K562 (cell line): ENCODE results near the gene FPGS. TPM values are rescaled to one million over a fixed set of nuclear protein-coding genes. Genes with fewer than 3 reads are reported as not detected.

ENCODE experiments used
- CHD1 ChIP-seq: fragments of 200-600 bp; sonication (generic); IDR thresholded peaks from one replicate; pipeline ENCODE4 v1.6.1; 2012; ENCODE audit warnings: mild to moderate bottlenecking, moderate library complexity, low read length, inconsistent platforms
- E2F3 ChIP-seq: fragments of 250-450 bp; sonication (Bioruptor Pico); IDR thresholded peaks from 2 replicates; pipeline ENCODE4 v1.4.0; 2020; ENCODE audit warnings: mild to moderate bottlenecking
- GATA2 ChIP-seq: sonication (generic); formaldehyde crosslinking; IDR thresholded peaks from 2 replicates; pipeline ENCODE4 v1.4.0; 2020; ENCODE audit warnings: mild to moderate bottlenecking, missing genetic modification reagents
- MCM5 ChIP-seq: fragments of 450-650 bp; IDR thresholded peaks from 2 replicates; pipeline ENCODE4 v1.6.1; 2016; ENCODE audit warnings: low read depth
- POLR2AphosphoS2 ChIP-seq: IDR thresholded peaks from 2 replicates; pipeline ENCODE4 v1.6.1; 2012; ENCODE audit warnings: low read length, improper control_type of control experiment
- RBM34 ChIP-seq: fragments of 200-400 bp; formaldehyde crosslinking; IDR thresholded peaks from 2 replicates; pipeline ENCODE4 v1.6.1; 2018; ENCODE audit warnings: low read length, borderline replicate concordance; ENCODE audit not compliant: insufficient read depth
- ZEB2 ChIP-seq: fragments of 450-650 bp; IDR thresholded peaks from 2 replicates; pipeline ENCODE4 v1.6.1; 2016
- ZNF165 ChIP-seq: fragments of 250-450 bp; sonication (Bioruptor Pico); IDR thresholded peaks from 2 replicates; pipeline ENCODE4 v1.4.0; 2020; ENCODE audit warnings: borderline replicate concordance
- ZNF175 ChIP-seq: fragments of 200-800 bp; sonication (Bioruptor generic); IDR thresholded peaks from 2 replicates; pipeline ENCODE4 v1.6.1; 2016; ENCODE audit warnings: low read depth, mild to moderate bottlenecking, missing genetic modification characterization, missing compliant biosample characterization
- ZNF583 ChIP-seq: fragments of 250-450 bp; sonication (Bioruptor Pico); IDR thresholded peaks from 2 replicates; pipeline ENCODE4 v1.4.0; 2020
- ZNF644 ChIP-seq: fragments of 200-800 bp; sonication (Bioruptor generic); IDR thresholded peaks from 2 replicates; pipeline ENCODE4 v1.6.1; 2016; ENCODE audit warnings: low read depth, missing genetic modification characterization, missing compliant biosample characterization
- polyA plus RNA-seq, 8 experiments: library from polyadenylated mRNA; depleted of rRNA in 4 of 8; stranded (reverse) in 5 of 8; unstranded in 3 of 8; fragments of >200 nt; fragmentation: Nextera tagmentation in 2 of 8; fragmentation: Illumina TruSeq in 1 of 8; extraction: Ambion mirVana in 2 of 8; extraction: Trizol in 1 of 8; gene quantifications; 2 replicates each; pipeline versions ENCODE4 v1.2.1 to v1.2.3, GENCODE V29; 2011 to 2014; ENCODE audit warnings: inconsistent platforms in 1 of 8, missing spikeins in 1 of 8
- total RNA-seq, 7 experiments: library from RNA; depleted of rRNA in 6 of 7; stranded (reverse); fragments of >200 nt in 6 of 7; fragmentation: Illumina TruSeq in 2 of 7; extraction: Trizol in 2 of 7; gene quantifications; 2 replicates each; pipeline versions ENCODE4 v1.2.1 to v1.2.3, GENCODE V29; 2011 to 2021; ENCODE audit warnings: low replicate concordance in 1 of 7
- TF ChIP-seq, protein P1 (sequence below): fragments of 450-650 bp; IDR thresholded peaks from 2 replicates; pipeline ENCODE4 v1.7.1; 2018; ENCODE audit warnings: mild to moderate bottlenecking, low read depth; ENCODE audit not compliant: partially characterized antibody
- TF ChIP-seq, protein P2 (sequence below): fragments of 450-650 bp; formaldehyde crosslinking; IDR thresholded peaks from 2 replicates; pipeline ENCODE4 v1.4.0; 2020; ENCODE audit warnings: mild to moderate bottlenecking, moderate library complexity
- TF ChIP-seq, protein P3 (sequence below): sonication (generic); formaldehyde crosslinking; IDR thresholded peaks from 2 replicates; pipeline ENCODE4 v1.8.0; 2022; ENCODE audit warnings: mild to moderate bottlenecking, missing genetic modification reagents
- TF ChIP-seq, protein P4 (sequence below): IDR thresholded peaks from 2 replicates; pipeline ENCODE4 v1.6.1; 2014; ENCODE audit warnings: antibody characterized with exemption
- TF ChIP-seq, protein P5 (sequence below): fragments of 450-650 bp; formaldehyde crosslinking; IDR thresholded peaks from 2 replicates; pipeline ENCODE4 v1.4.0; 2022; ENCODE audit warnings: missing genetic modification characterization

Gene FPGS
- total and polyA plus RNA-seq, 9 of the 15 experiments (the other 6 are each of a cell fraction or from before 2014, with no cell fraction given), result 0.84 to 86.4 (median 59.2) TPM

DNA sequence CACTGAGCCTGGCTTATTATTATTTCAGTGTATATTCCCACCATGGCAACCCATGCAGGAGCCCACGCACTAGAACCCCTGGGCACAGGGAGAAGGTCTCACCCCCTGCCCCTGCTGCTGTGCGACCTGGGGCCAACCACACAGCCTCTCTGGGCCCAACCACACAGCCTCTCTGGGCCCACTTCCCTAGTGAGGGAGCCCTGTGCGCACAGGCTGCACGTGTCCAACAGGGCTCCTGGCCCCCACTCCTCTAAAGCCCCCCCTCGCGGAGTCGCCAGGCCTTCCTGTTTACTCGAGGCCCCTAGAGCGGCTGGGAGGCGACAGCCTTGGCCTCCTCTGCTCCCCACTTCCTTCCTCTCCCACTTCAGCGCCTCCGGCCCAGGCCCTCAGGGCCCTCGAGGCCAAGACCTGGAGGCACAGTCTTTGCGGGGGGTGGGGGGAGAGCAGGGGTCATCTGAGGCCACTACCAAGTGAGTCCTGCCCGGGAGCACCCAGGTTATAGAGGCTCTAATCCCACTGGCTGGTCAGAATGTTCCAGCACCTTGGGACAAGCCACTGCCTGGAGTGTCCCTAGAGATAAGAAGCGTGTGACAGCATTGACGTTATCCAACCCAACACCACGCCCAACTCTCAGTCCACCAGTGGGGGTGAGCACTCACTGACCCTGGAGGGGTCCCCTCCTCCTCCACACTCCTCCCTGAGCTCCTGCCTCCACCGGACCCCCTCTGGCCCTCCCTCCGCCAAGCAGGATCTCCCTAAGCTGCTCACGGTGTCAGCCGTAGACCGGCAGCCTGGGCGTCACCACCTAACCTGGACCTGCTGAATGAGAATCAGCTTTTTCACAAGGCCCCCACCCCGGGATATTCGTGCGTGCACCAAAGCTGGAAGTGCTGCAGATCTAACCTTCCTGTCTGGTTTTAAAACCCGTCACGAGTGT is 59.7 kb downstream of the FPGS start (continued):
- TF ChIP-seq, protein P1, sequence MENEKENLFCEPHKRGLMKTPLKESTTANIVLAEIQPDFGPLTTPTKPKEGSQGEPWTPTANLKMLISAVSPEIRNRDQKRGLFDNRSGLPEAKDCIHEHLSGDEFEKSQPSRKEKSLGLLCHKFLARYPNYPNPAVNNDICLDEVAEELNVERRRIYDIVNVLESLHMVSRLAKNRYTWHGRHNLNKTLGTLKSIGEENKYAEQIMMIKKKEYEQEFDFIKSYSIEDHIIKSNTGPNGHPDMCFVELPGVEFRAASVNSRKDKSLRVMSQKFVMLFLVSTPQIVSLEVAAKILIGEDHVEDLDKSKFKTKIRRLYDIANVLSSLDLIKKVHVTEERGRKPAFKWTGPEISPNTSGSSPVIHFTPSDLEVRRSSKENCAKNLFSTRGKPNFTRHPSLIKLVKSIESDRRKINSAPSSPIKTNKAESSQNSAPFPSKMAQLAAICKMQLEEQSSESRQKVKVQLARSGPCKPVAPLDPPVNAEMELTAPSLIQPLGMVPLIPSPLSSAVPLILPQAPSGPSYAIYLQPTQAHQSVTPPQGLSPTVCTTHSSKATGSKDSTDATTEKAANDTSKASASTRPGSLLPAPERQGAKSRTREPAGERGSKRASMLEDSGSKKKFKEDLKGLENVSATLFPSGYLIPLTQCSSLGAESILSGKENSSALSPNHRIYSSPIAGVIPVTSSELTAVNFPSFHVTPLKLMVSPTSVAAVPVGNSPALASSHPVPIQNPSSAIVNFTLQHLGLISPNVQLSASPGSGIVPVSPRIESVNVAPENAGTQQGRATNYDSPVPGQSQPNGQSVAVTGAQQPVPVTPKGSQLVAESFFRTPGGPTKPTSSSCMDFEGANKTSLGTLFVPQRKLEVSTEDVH, result peak; percentile 58
- TF ChIP-seq CHD1 (no peak), ZNF583 (peak; percentile 90), POLR2AphosphoS2 (no peak), ZNF175 (CRISPR knock-in tag) (peak; percentile 91), E2F3 (CRISPR knock-in tag) (no peak), GATA2 (CRISPR knock-in tag) (peak; percentile 78), ZEB2 (peak; percentile 85), ZNF644 (tag) (0 out of 2 replicates have a peak, but pooled peaks have one; percentile 39), ZNF165 (no peak), MCM5 (no peak), RBM34 (no peak)
- TF ChIP-seq, protein P2, sequence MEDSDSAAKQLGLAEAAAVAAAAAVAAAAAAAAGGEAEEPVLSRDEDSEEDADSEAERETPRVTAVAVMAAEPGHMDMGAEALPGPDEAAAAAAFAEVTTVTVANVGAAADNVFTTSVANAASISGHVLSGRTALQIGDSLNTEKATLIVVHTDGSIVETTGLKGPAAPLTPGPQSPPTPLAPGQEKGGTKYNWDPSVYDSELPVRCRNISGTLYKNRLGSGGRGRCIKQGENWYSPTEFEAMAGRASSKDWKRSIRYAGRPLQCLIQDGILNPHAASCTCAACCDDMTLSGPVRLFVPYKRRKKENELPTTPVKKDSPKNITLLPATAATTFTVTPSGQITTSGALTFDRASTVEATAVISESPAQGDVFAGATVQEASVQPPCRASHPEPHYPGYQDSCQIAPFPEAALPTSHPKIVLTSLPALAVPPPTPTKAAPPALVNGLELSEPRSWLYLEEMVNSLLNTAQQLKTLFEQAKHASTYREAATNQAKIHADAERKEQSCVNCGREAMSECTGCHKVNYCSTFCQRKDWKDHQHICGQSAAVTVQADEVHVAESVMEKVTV (CRISPR knock-in tag), result 0 out of 2 replicates have a peak, but pooled peaks have one; percentile 19
- TF ChIP-seq, protein P3, sequence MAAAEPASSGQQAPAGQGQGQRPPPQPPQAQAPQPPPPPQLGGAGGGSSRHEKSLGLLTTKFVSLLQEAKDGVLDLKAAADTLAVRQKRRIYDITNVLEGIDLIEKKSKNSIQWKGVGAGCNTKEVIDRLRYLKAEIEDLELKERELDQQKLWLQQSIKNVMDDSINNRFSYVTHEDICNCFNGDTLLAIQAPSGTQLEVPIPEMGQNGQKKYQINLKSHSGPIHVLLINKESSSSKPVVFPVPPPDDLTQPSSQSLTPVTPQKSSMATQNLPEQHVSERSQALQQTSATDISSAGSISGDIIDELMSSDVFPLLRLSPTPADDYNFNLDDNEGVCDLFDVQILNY, result no peak
- TF ChIP-seq, protein P4, sequence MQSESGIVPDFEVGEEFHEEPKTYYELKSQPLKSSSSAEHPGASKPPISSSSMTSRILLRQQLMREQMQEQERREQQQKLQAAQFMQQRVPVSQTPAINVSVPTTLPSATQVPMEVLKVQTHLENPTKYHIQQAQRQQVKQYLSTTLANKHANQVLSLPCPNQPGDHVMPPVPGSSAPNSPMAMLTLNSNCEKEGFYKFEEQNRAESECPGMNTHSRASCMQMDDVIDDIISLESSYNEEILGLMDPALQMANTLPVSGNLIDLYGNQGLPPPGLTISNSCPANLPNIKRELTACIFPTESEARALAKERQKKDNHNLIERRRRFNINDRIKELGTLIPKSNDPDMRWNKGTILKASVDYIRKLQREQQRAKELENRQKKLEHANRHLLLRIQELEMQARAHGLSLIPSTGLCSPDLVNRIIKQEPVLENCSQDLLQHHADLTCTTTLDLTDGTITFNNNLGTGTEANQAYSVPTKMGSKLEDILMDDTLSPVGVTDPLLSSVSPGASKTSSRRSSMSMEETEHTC, result peak; percentile 92
- TF ChIP-seq, protein P5, sequence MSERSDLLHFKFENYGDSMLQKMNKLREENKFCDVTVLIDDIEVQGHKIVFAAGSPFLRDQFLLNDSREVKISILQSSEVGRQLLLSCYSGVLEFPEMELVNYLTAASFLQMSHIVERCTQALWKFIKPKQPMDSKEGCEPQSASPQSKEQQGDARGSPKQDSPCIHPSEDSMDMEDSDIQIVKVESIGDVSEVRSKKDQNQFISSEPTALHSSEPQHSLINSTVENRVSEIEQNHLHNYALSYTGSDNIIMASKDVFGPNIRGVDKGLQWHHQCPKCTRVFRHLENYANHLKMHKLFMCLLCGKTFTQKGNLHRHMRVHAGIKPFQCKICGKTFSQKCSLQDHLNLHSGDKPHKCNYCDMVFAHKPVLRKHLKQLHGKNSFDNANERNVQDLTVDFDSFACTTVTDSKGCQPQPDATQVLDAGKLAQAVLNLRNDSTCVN (CRISPR knock-in tag), result no peak
